SK-N-SH treated with all-trans-retinoic acid at 6 μM for 48 hours (cell line): ENCODE results near the gene SLCO3A1.

Experiments used
- ARNTL ChIP-seq: fragments of 450-650 bp; formaldehyde crosslinking; IDR thresholded peaks from 2 replicates; pipeline ENCODE4 v1.5.0; 2020; ENCODE audit warnings: low read depth, mild to moderate bottlenecking, moderate library complexity, borderline replicate concordance
- CREB5 ChIP-seq: fragments of 250-450 bp; sonication (Bioruptor Pico); IDR thresholded peaks from 2 replicates; pipeline ENCODE4 v1.5.1; 2020; ENCODE audit warnings: low read depth, mild to moderate bottlenecking, moderate library complexity
- GLIS3 ChIP-seq: fragments of 250-450 bp; sonication (Bioruptor Pico); IDR thresholded peaks from 2 replicates; pipeline ENCODE4 v1.5.0; 2020; ENCODE audit warnings: mild to moderate bottlenecking, moderate library complexity
- OSR1 ChIP-seq: fragments of 250-450 bp; sonication (Bioruptor Pico); IDR thresholded peaks from 2 replicates; pipeline ENCODE4 v1.8.0; 2022; ENCODE audit warnings: moderate library complexity, mild to moderate bottlenecking, inconsistent platforms
- PATZ1 ChIP-seq: fragments of 250-450 bp; sonication (Bioruptor Pico); IDR thresholded peaks from 2 replicates; pipeline ENCODE4 v1.8.0; 2020; ENCODE audit warnings: mild to moderate bottlenecking, moderate library complexity, borderline replicate concordance
- POU6F1 ChIP-seq: fragments of 250-450 bp; sonication (Bioruptor Pico); IDR thresholded peaks from 2 replicates; pipeline ENCODE4 v1.8.0; 2021; ENCODE audit warnings: low read depth, mild to moderate bottlenecking, moderate library complexity, borderline replicate concordance
- RARB ChIP-seq: fragments of 250-450 bp; sonication (Bioruptor Pico); IDR thresholded peaks from 2 replicates; pipeline ENCODE4 v1.8.0; 2021; ENCODE audit warnings: mild to moderate bottlenecking, moderate library complexity
- TCF4 ChIP-seq: fragments of 250-450 bp; sonication (Bioruptor Pico); IDR thresholded peaks from 2 replicates; pipeline ENCODE4 v1.8.0; 2021; ENCODE audit warnings: mild to moderate bottlenecking, moderate library complexity, borderline replicate concordance
- TOX ChIP-seq: fragments of 250-450 bp; sonication (Bioruptor Pico); IDR thresholded peaks from 2 replicates; pipeline ENCODE4 v1.8.0; 2021; ENCODE audit warnings: mild to moderate bottlenecking, moderate library complexity, borderline replicate concordance
- TSHZ2 ChIP-seq: fragments of 250-450 bp; sonication (Bioruptor Pico); IDR thresholded peaks from 2 replicates; pipeline ENCODE4 v1.5.0; 2020; ENCODE audit warnings: mild to moderate bottlenecking, moderate library complexity
- ZC3H10 ChIP-seq: fragments of 250-450 bp; sonication (Bioruptor Pico); IDR thresholded peaks from 2 replicates; pipeline ENCODE4 v1.5.1; 2021; ENCODE audit warnings: mild to moderate bottlenecking, moderate library complexity
- ZFP3 ChIP-seq: fragments of 250-450 bp; sonication (Bioruptor Pico); IDR thresholded peaks from 2 replicates; pipeline ENCODE4 v1.5.0; 2020; ENCODE audit warnings: mild to moderate bottlenecking, moderate library complexity
- ZFP30 ChIP-seq: fragments of 450-650 bp; formaldehyde crosslinking; IDR thresholded peaks from 2 replicates; pipeline ENCODE4 v1.5.0; 2022; ENCODE audit warnings: mild to moderate bottlenecking, moderate library complexity
- ZNF70 ChIP-seq: fragments of 450-650 bp; formaldehyde crosslinking; IDR thresholded peaks from 2 replicates; pipeline ENCODE4 v1.5.0; 2020; ENCODE audit warnings: mild to moderate bottlenecking, moderate library complexity

- TF ChIP-seq ZC3H10 (no peak), TSHZ2 (CRISPR knock-in tag) (no peak), TCF4 (CRISPR knock-in tag) (no peak), PATZ1 (CRISPR knock-in tag) (no peak), CREB5 (CRISPR knock-in tag) (no peak), OSR1 (no peak), ZFP3 (CRISPR knock-in tag) (no peak), ZNF70 (no peak), TOX (no peak), ZFP30 (CRISPR knock-in tag) (no peak), RARB (CRISPR knock-in tag) (no peak), ARNTL (CRISPR knock-in tag) (no peak), POU6F1 (CRISPR knock-in tag) (no peak), GLIS3 (CRISPR knock-in tag) (no peak)
Observed at GRCh38 chr15:91961357-91961756, 107.8 kb downstream of the SLCO3A1 start.
